H1 (cell line): ENCODE data around the gene PTGIS.

Experiments used
- CHD2 ChIP-seq: IDR thresholded peaks from 2 replicates; pipeline ENCODE4 v1.6.1; 2012; ENCODE audit warnings: low read length, improper control_type of control experiment
- POLR2A ChIP-seq, 2 experiments: IDR thresholded peaks; 1 replicate in 1 of 2; 2 replicates in 1 of 2; pipeline ENCODE4 v1.6.1; 2011; ENCODE audit warnings: low read depth in 2 of 2, low read length in 2 of 2, mild to moderate bottlenecking in 2 of 2; ENCODE audit errors: control extremely low read depth in 1 of 2
- RFX5 ChIP-seq: IDR thresholded peaks from 2 replicates; pipeline ENCODE4 v1.6.1; 2011; ENCODE audit warnings: low read depth, low read length, improper control_type of control experiment, borderline replicate concordance
- RNF2 ChIP-seq: fragments of 200-900, 300-1000 bp; sonication (generic); IDR thresholded peaks from 2 replicates; pipeline ENCODE4 v1.7.1; 2016; ENCODE audit warnings: borderline replicate concordance, low read depth, mild to moderate bottlenecking, antibody characterized with exemption, low read length; ENCODE audit not compliant: poor library complexity, severe bottlenecking; ENCODE audit errors: missing control alignments
- SAP30 ChIP-seq: fragments of 300-600 bp; sonication (generic); IDR thresholded peaks from 2 replicates; pipeline ENCODE4 v1.7.1; 2012; ENCODE audit warnings: low read length, moderate library complexity, mild to moderate bottlenecking, inconsistent platforms; ENCODE audit not compliant: insufficient read depth, insufficient replicate concordance
- SIX5 ChIP-seq: IDR thresholded peaks from 2 replicates; pipeline ENCODE4 v1.6.1; 2011; ENCODE audit warnings: mild to moderate bottlenecking, low read depth, low read length
- SP1 ChIP-seq: IDR thresholded peaks from 2 replicates; pipeline ENCODE4 v1.6.1; 2011; ENCODE audit warnings: low read depth, low read length
- SUZ12 ChIP-seq: fragments of 200-600 bp; sonication (generic); IDR thresholded peaks from 2 replicates; pipeline ENCODE4 v1.6.1; 2012; ENCODE audit warnings: mild to moderate bottlenecking, inconsistent platforms, low read length, moderate library complexity, mixed read lengths
- ZNF274 ChIP-seq: IDR thresholded peaks from 2 replicates; pipeline ENCODE4 v1.7.0; 2012; ENCODE audit warnings: low read length, borderline replicate concordance; ENCODE audit errors: extremely low read depth
- TF ChIP-seq, protein P1 (sequence below), 3 experiments: IDR thresholded peaks; 1 replicate in 2 of 3; 2 replicates in 1 of 3; pipeline versions ENCODE4 v1.5.1 to v1.6.1; 2011; ENCODE audit warnings: low read length in 3 of 3, mild to moderate bottlenecking in 3 of 3, inconsistent platforms in 2 of 3, low read depth in 1 of 3, moderate library complexity in 1 of 3; ENCODE audit not compliant: insufficient read depth in 1 of 3; ENCODE audit errors: control extremely low read depth in 1 of 3

GRCh38 chr20:49612127-49612738 lies 44.3 kb upstream of the PTGIS start:
- TF ChIP-seq CHD2 = no peak
- no peak for TF ChIP-seq RNF2
- no peak for TF ChIP-seq ZNF274
- TF ChIP-seq SP1 = no peak
- TF ChIP-seq, protein P1, sequence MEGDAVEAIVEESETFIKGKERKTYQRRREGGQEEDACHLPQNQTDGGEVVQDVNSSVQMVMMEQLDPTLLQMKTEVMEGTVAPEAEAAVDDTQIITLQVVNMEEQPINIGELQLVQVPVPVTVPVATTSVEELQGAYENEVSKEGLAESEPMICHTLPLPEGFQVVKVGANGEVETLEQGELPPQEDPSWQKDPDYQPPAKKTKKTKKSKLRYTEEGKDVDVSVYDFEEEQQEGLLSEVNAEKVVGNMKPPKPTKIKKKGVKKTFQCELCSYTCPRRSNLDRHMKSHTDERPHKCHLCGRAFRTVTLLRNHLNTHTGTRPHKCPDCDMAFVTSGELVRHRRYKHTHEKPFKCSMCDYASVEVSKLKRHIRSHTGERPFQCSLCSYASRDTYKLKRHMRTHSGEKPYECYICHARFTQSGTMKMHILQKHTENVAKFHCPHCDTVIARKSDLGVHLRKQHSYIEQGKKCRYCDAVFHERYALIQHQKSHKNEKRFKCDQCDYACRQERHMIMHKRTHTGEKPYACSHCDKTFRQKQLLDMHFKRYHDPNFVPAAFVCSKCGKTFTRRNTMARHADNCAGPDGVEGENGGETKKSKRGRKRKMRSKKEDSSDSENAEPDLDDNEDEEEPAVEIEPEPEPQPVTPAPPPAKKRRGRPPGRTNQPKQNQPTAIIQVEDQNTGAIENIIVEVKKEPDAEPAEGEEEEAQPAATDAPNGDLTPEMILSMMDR (IDR thresholded peaks at IDR 0.05; ENCODE audit: control extremely low read depth in 1 of 3, insufficient read depth in 1 of 3, low read depth in 1 of 3, low read length in 3 of 3) = no peak
- TF ChIP-seq SAP30 = no peak
- no peak for TF ChIP-seq POLR2A (IDR thresholded peaks at IDR 0.05; ENCODE audit: control extremely low read depth in 1 of 2, low read depth in 2 of 2, low read length in 2 of 2)
- no peak for TF ChIP-seq RFX5
- no peak for TF ChIP-seq SUZ12
- TF ChIP-seq SIX5 = no peak
